WERI-Rb-1 (cell line): ENCODE data around the gene TGFBR3.

Experiments
- DNase-seq: peaks from one replicate; pipeline ENCODE4 v3.0.0-alpha.2; 2020
- H3K27ac ChIP-seq: fragments of 250-450 bp; sonication (Bioruptor Pico); 2 replicates; pipeline ENCODE4 v1.5.1; 2020; ENCODE audit warnings: mild to moderate bottlenecking, moderate library complexity
- H3K27me3 ChIP-seq: fragments of 250-450 bp; sonication (Bioruptor Pico); 2 replicates; pipeline ENCODE4 v1.5.1; 2021; ENCODE audit warnings: mild to moderate bottlenecking, low read depth, moderate library complexity; ENCODE audit not compliant: insufficient read depth, severe bottlenecking
- H3K36me3 ChIP-seq: fragments of 250-450 bp; sonication (Bioruptor Pico); 2 replicates; pipeline ENCODE4 v1.5.1; 2020; ENCODE audit warnings: mild to moderate bottlenecking, moderate library complexity
- H3K4me3 ChIP-seq: 2 replicates; pipeline ENCODE4 v1.5.1; 2011; ENCODE audit warnings: low read depth, mild to moderate bottlenecking, control low read depth, low read length
- H3K9me3 ChIP-seq: fragments of 250-450 bp; sonication (Bioruptor Pico); 2 replicates; pipeline ENCODE4 v1.5.1; 2021; ENCODE audit warnings: mild to moderate bottlenecking, moderate library complexity; ENCODE audit not compliant: severe bottlenecking
- TF ChIP-seq, protein P1 (sequence below): IDR thresholded peaks from 2 replicates; pipeline ENCODE4 v1.5.1; 2011; ENCODE audit warnings: low read depth, mild to moderate bottlenecking, control low read depth, inconsistent platforms, low read length

TGFBR3 gene

DNA sequence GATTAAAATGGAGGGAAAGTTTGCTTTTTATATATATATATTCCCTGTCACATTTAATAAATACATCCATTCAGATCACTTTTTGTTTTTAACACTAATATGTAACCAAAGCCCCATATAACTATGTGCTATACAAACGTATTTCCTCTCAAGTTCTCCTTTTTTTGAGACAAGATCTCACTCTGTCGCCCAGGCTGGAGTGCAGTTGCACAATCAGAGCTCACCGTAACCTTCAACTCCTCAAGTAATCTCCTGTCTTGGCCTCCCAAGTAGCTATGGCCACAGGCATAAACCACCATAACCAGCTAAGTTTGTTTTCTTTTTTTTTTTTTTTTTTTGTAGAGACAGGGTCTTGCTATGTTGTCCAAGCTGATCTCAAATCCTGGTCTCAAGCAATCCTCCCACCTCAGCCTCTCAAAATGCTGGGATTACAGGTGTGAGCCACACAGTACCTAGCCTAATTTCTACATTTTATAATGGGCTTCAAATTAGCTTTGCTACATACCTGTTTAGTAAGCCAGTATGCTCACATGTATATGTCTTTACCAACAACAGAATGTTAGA lies 120.0 kb downstream of the TGFBR3 start:
- no peak for DNase-seq
- TF ChIP-seq, protein P1, sequence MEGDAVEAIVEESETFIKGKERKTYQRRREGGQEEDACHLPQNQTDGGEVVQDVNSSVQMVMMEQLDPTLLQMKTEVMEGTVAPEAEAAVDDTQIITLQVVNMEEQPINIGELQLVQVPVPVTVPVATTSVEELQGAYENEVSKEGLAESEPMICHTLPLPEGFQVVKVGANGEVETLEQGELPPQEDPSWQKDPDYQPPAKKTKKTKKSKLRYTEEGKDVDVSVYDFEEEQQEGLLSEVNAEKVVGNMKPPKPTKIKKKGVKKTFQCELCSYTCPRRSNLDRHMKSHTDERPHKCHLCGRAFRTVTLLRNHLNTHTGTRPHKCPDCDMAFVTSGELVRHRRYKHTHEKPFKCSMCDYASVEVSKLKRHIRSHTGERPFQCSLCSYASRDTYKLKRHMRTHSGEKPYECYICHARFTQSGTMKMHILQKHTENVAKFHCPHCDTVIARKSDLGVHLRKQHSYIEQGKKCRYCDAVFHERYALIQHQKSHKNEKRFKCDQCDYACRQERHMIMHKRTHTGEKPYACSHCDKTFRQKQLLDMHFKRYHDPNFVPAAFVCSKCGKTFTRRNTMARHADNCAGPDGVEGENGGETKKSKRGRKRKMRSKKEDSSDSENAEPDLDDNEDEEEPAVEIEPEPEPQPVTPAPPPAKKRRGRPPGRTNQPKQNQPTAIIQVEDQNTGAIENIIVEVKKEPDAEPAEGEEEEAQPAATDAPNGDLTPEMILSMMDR, result no peak
- no peaks in the 10 kb centered on the region for H3K9me3 ChIP-seq
- H3K36me3 ChIP-seq, result no peaks in the 10 kb centered on the region
- H3K4me3 ChIP-seq, result no peak overlapping the region
- no peaks in the 10 kb centered on the region for H3K27me3 ChIP-seq
- no peak overlapping the region for H3K27ac ChIP-seq

DNA sequence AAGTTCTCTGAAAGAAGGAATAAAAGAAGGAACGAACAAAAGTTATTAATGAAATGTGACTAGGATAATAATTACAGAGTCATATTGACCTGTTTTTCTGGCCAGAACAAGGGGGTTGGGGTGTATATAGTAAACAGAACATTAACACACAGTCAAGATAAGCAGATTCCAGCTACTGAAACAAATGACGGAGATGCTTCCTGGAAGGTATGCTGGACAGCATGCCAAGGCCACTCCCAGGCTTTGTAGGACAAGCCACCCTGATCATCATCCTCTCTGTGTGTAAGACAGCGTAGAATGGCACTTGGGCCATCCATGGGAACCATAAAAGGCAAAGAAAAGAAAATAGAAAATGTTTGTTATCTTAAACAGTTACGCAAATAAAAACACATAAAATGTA lies 120.7 kb downstream of the TGFBR3 start:
- Histone ChIP-seq H3K9me3 (no peaks in the 10 kb centered on the region), H3K27ac (no peak overlapping the region), H3K36me3 (no peaks in the 10 kb centered on the region), H3K27me3 (no peaks in the 10 kb centered on the region), H3K4me3 (no peak overlapping the region)
- TF ChIP-seq, protein P1, result no peak
- no peak for DNase-seq

DNA sequence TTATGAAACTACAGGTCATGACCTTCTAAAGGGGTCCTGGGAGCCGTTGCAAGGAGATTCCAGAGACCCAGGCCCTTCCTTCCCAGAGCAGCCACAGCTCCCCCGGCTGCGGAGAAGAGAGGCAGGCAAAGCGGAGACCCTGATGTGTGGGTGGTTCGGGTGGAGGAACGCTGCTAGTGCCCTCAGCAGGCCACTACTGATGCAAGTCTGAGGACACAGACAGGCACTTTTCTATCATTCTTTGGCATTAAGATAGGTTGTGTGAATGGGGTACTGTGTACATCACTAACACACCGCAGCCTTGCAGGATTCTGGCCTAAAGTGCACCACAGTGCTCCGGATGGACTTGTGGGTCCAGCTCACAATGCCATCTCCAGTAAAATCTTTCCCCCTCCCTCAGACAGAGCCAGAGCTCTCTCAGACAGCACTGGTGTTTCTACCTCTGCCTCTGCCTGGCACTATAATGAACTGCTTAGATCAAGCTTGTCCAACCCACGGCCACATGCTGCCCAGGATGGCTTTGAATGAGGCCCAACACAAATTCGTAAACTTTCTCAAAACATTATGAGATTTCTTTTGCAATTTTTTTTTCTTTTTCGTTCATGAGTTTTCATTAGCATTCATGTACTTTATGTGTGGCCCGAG lies 121.4 kb downstream of the TGFBR3 start:
- DNase-seq, result peak; percentile 20
- H3K27me3 ChIP-seq, result no peaks in the 10 kb centered on the region
- no peak overlapping the region for H3K27ac ChIP-seq
- no peak overlapping the region for H3K4me3 ChIP-seq
- TF ChIP-seq, protein P1, result peak; percentile 40; the same call in 1 of the 2 replicates
- no peaks in the 10 kb centered on the region for H3K9me3 ChIP-seq
- no peaks in the 10 kb centered on the region for H3K36me3 ChIP-seq

DNA sequence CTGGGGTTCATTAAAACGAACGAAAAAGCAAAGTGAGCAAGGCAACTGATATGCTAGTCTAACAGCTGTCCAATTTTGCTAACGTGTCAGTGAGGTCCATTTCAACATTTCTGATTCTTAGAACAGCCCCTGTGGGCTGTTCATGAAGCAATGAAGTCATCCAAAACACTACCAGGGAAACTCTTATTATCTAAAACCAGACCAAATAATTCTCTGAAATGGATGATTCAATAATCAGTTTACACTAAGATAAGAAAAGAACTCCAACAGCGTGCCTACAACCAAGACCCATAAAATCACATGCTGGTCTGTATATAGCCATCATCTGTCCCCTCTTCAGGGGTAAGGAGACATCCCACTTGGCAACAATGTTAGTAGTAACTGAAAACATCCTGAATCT lies 122.7 kb downstream of the TGFBR3 start:
- Histone ChIP-seq H3K36me3 (no peaks in the 10 kb centered on the region), H3K27me3 (no peaks in the 10 kb centered on the region), H3K4me3 (no peak overlapping the region), H3K9me3 (no peaks in the 10 kb centered on the region), H3K27ac (no peak overlapping the region)
- no peak for DNase-seq
- TF ChIP-seq, protein P1, result no peak

DNA sequence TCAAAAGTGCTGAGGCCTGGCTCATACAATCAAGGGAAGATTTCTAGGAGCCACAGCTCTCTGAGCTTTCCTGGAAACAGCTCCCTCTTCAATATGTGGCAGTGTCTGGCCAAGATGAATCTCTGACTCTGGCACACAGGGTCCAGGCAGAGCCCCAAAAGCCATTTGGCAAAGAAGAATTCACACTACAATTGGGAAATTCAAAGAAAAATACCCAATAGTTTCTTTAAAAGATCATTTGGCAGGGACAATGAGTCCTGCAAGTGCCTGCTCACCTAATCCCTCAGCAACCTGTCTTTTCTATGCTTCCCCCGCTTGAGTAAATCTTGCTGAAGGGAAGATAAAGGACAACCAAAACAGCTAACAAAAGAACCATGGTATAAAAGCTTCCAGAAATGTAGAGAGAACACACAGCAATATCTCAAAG lies 124.6 kb downstream of the TGFBR3 start:
- TF ChIP-seq, protein P1, result no peak
- H3K27me3 ChIP-seq, result no peaks in the 10 kb centered on the region
- H3K27ac ChIP-seq, result peak overlapping the region; percentile 63
- no peaks in the 10 kb centered on the region for H3K36me3 ChIP-seq
- no peak for DNase-seq
- no peak overlapping the region for H3K4me3 ChIP-seq
- no peaks in the 10 kb centered on the region for H3K9me3 ChIP-seq

DNA sequence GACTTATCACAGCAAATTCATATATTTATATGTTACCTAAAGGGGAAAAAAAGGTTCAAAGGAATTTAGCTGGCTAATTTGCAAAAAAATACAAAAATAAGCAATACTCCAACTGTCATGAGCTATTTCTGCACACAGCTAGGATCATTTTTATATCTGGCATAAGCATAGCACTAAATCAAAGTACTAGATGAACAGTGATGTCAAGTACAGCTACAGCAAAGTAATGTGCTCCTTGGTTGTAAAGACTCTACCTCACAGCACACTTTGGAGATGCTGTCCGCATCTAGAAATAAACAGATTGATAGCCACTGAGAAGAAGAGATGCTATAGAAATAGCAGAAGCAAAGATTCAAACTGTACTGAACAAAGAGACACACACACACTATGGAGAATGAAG lies 125.4 kb downstream of the TGFBR3 start:
- Histone ChIP-seq H3K4me3 (no peak overlapping the region), H3K27me3 (no peaks in the 10 kb centered on the region), H3K9me3 (no peaks in the 10 kb centered on the region), H3K27ac (no peak overlapping the region), H3K36me3 (no peaks in the 10 kb centered on the region)
- DNase-seq, result no peak
- TF ChIP-seq, protein P1, result no peak
